Ishikawa (cell line): ENCODE results near the gene SLC17A7.

Source experiments
- CEBPB ChIP-seq: IDR thresholded peaks from 2 replicates; pipeline ENCODE4 v1.6.1; 2012
- CREB1 ChIP-seq: IDR thresholded peaks from 2 replicates; pipeline ENCODE4 v1.6.1; 2012; ENCODE audit warnings: low read depth
- EGR1 ChIP-seq: IDR thresholded peaks from 2 replicates; pipeline ENCODE4 v1.6.1; 2012
- EP300 ChIP-seq: IDR thresholded peaks from 2 replicates; pipeline ENCODE4 v1.6.1; 2012; ENCODE audit warnings: borderline replicate concordance
- FOXM1 ChIP-seq: IDR thresholded peaks from 2 replicates; pipeline ENCODE4 v1.6.1; 2012; ENCODE audit warnings: low read depth, borderline replicate concordance
- NFIC ChIP-seq: IDR thresholded peaks from 2 replicates; pipeline ENCODE4 v1.6.1; 2012
- RAD21 ChIP-seq: IDR thresholded peaks from 2 replicates; pipeline ENCODE4 v1.6.1; 2012; ENCODE audit warnings: low read depth
- TAF1 ChIP-seq: IDR thresholded peaks from 2 replicates; pipeline ENCODE4 v1.6.1; 2012; ENCODE audit warnings: low read depth, mild to moderate bottlenecking
- TCF12 ChIP-seq: IDR thresholded peaks from 2 replicates; pipeline ENCODE4 v1.6.1; 2012; ENCODE audit warnings: low read depth
- TEAD4 ChIP-seq: IDR thresholded peaks from 2 replicates; pipeline ENCODE4 v1.6.1; 2012
- YY1 ChIP-seq: IDR thresholded peaks from 2 replicates; pipeline ENCODE4 v1.6.1; 2012; ENCODE audit warnings: low read depth
- ZBTB7A ChIP-seq: IDR thresholded peaks from 2 replicates; pipeline ENCODE4 v1.6.1; 2012; ENCODE audit warnings: low read depth
- TF ChIP-seq, protein P1 (sequence below): IDR thresholded peaks from 2 replicates; pipeline ENCODE4 v1.6.1; 2012
- TF ChIP-seq, protein P2 (sequence below): IDR thresholded peaks from 2 replicates; pipeline ENCODE4 v1.6.1; 2012; ENCODE audit warnings: low read depth, mild to moderate bottlenecking
- TF ChIP-seq, protein P3 (sequence below): IDR thresholded peaks from 2 replicates; pipeline ENCODE4 v1.6.1; 2012

The SLC17A7 gene

DNA sequence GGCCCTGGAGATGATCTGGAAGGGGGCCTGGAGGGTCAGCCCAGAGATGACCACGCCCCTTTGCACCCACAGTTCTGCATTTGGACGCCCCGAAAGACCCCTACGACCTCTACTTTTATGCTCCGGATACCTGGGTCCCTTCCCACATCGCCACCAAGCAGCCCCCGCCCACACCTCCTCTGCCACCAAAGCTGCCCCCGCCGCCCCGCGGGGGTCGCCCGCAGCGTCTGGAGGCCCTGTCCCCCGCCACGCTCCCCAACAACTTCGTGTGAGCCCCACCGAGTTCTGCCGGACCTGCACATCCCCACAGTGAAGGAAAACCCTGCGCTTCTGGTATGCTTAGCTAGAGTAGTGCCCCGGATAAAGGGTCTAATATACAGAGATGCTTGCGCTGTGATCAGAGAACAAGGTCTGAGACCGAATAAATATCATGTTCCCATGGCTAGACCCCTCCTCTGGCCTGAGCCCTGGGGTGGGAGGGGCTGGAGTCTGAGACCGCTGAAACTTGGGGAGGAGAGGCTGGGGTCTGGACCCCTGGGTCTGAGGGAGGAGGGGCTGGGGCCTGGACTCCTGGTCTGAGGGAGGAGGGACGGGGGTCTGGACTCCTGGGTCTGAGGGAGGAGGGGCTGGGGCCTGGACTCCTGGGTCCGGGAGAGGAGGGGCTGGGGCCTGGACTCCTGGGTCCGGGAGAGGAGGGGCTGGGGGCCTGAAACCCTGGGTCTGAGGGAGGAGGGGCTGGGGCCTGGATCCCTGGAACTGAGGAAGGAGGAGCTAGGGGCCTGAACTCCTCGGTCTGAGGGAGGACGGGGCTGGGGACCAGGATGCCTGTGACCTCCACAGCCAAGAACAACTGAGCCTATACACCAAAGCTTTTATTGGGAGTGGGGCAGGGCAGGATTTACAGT lies 12.5 kb downstream of the SLC17A7 start:
- TF ChIP-seq TCF12: no peak
- TF ChIP-seq, protein P1, sequence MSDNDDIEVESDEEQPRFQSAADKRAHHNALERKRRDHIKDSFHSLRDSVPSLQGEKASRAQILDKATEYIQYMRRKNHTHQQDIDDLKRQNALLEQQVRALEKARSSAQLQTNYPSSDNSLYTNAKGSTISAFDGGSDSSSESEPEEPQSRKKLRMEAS: no peak
- no peak for TF ChIP-seq NFIC
- TF ChIP-seq CREB1: no peak
- TF ChIP-seq, protein P2, sequence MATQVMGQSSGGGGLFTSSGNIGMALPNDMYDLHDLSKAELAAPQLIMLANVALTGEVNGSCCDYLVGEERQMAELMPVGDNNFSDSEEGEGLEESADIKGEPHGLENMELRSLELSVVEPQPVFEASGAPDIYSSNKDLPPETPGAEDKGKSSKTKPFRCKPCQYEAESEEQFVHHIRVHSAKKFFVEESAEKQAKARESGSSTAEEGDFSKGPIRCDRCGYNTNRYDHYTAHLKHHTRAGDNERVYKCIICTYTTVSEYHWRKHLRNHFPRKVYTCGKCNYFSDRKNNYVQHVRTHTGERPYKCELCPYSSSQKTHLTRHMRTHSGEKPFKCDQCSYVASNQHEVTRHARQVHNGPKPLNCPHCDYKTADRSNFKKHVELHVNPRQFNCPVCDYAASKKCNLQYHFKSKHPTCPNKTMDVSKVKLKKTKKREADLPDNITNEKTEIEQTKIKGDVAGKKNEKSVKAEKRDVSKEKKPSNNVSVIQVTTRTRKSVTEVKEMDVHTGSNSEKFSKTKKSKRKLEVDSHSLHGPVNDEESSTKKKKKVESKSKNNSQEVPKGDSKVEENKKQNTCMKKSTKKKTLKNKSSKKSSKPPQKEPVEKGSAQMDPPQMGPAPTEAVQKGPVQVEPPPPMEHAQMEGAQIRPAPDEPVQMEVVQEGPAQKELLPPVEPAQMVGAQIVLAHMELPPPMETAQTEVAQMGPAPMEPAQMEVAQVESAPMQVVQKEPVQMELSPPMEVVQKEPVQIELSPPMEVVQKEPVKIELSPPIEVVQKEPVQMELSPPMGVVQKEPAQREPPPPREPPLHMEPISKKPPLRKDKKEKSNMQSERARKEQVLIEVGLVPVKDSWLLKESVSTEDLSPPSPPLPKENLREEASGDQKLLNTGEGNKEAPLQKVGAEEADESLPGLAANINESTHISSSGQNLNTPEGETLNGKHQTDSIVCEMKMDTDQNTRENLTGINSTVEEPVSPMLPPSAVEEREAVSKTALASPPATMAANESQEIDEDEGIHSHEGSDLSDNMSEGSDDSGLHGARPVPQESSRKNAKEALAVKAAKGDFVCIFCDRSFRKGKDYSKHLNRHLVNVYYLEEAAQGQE: no peak
- TF ChIP-seq ZBTB7A: no peak
- no peak for TF ChIP-seq EGR1
- no peak for TF ChIP-seq FOXM1
- TF ChIP-seq, protein P3, sequence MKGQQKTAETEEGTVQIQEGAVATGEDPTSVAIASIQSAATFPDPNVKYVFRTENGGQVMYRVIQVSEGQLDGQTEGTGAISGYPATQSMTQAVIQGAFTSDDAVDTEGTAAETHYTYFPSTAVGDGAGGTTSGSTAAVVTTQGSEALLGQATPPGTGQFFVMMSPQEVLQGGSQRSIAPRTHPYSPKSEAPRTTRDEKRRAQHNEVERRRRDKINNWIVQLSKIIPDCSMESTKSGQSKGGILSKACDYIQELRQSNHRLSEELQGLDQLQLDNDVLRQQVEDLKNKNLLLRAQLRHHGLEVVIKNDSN: no peak
- no peak for TF ChIP-seq YY1
- no peak for TF ChIP-seq TEAD4
- no peak for TF ChIP-seq RAD21
- no peak for TF ChIP-seq CEBPB
- no peak for TF ChIP-seq TAF1
- TF ChIP-seq EP300: no peak

DNA sequence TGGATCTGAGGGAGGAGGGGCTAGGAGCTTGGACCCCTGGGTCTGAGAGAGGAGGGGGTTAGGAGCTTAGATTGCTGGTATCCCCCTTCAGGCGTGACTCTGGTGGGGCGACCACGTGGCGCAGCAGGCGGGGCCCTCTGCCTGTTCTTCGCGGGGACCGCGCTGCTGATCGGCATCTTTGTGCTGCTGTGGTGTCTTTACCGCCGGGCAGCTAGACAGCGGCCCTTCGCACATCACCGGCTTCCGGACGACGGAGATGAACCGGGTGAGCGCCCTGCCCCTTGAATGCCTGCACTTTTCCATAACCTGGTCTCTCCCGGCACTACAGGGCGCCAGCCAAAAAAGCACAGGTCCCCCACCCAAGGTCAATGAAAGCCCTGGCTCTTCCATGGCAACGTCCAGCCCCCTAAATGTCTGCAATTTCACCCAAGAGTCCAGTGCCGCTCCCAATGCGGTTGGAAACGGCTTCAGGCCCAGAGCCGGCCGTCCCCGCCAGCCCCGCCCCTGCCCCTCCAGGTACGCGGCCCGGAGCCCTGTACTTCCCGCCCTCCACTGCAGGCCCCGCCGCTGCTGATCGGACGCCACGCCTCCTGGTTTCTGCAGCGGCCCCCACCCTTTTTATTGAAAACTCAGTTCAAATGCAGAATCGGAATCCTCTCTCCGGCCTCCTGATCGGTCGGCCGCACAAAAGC lies 13.3 kb downstream of the SLC17A7 start:
- no peak for TF ChIP-seq RAD21
- TF ChIP-seq ZBTB7A: no peak
- TF ChIP-seq, protein P3: peak; percentile 47
- TF ChIP-seq, protein P1: peak; percentile 68

DNA sequence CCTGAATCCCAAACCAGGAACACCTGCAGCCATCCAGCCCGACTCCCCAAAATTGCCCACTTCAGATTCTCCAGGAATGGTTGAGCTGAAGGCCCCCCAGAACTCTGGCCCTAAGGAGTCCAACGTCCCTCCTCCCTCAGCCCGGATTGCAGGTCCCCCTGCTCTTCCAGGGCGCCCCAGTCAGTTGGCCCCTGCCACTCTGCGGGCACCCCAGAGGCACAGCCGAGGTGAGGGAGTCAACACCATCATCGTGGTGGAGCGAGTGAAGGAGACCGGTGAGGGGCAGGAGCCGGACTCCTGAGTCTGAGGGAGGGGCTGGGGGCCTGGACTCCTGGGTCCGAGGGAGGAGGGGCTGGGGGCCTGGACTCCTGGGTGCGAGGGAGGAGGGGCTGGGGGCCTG lies 14.0 kb downstream of the SLC17A7 start:
- no peak for TF ChIP-seq EGR1
- TF ChIP-seq ZBTB7A: no peak

DNA sequence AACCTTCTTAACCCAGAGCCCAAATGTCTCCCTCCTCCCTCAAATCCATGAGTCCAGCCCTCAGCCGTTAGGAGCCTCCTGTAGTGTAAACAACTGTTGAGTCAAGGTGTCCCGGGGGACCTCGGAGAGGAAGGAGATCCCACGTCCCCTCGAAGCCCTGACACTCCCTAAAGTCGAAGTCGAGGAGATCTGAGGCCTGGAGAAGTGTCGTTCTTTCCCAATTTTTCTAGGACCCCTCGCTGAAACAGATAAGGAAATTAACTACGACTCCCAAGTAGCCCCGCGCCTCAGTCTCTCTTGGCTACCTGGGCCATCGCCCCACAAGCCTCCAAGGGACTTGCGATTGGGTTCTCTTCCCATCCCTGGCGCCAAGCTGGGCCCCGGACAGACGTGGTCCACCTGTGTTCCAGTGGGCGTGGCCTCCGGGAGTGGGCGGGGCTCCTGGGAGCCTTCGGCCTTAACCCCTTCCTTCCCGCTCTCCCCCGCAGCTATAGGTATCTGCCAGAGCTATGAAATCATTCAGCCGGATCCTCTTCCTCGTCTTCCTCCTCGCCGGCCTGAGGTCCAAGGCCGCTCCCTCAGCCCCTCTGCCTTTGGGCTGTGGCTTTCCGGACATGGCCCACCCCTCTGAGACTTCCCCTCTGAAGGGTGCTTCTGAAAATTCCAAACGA lies 15.3 kb downstream of the SLC17A7 start:
- TF ChIP-seq TEAD4: no peak
- TF ChIP-seq, protein P1: 0 out of 2 replicates have a peak, but pooled peaks have one; percentile 24

DNA sequence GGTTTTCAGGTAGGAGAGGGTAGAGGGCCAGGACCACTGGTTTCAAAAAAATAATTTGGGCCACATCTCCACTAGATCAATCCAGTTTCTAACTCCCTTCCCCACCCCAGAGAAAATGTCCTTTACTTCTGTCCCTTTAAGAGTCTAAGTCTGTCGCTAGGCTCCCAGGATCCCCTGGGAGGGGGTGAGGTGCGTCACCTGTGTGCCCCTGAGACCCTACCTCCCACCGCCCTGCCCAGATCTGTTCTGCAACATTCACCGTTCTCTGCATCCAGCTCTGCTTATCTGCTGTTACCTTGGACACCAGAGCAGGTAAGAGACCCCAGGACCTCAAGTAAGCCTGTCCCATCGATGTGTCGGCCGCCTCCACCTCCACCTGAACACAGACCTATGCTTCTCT lies 16.1 kb downstream of the SLC17A7 start, which contains the start of gene GFY:
TSS of gene GFY (plus strand) at position 211 of the 400 bp plus-strand sequence. CDS start 1,043 bp downstream, outside the sequence.
- TF ChIP-seq TAF1 (no peak), EP300 (no peak), CEBPB (no peak), TEAD4 (no peak), TCF12 (no peak), ZBTB7A (no peak), NFIC (no peak), EGR1 (no peak), YY1 (no peak), FOXM1 (no peak), CREB1 (no peak), RAD21 (no peak)
- TF ChIP-seq, protein P1: no peak
- TF ChIP-seq, protein P2: no peak
- TF ChIP-seq, protein P3: no peak
